Measurements from ENCODE around the gene SUV39H1.
"Not testable (repeated sequence)": the region's sequence is repeated elsewhere in the genome, so short reads cannot be mapped to it uniquely, and the experiment has no call there.

The SUV39H1 gene, protein sequence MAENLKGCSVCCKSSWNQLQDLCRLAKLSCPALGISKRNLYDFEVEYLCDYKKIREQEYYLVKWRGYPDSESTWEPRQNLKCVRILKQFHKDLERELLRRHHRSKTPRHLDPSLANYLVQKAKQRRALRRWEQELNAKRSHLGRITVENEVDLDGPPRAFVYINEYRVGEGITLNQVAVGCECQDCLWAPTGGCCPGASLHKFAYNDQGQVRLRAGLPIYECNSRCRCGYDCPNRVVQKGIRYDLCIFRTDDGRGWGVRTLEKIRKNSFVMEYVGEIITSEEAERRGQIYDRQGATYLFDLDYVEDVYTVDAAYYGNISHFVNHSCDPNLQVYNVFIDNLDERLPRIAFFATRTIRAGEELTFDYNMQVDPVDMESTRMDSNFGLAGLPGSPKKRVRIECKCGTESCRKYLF

DNA sequence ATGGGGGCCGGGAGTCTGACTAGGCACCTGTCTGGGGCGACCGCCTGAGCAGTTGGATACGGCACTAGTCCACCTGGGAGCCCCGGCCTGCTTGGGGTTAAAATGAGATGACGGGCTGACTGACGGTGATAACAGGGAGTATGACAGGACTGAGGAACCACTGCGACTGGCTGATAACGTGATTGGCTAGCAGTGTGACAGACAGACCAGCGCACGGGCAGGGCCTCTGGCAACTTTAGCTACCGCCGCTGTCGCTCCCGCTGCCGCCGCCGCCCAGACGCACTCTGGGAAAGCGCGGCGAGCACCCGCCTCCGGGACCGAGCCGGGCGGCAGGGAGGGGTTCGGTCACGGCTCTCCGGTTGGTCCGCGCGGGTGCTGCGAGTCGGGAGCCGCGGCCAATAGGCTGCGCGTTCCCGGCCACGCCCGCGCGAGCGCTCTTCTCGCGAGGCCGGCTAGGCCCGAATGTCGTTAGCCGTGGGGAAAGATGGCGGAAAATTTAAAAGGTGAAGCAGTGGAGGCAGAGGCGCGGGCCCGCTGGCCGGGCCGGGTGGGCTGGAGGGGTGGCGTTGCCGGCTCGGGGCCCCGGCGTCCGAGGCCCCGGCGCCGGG is at the start of gene SUV39H1:
SUV39H1 (plus strand) TSS at position 434 of the 608 bp plus-strand sequence; CDS start at position 485, 51 bp downstream.
- DNase-seq (ENCODE audit: low spot score) = peak; percentile 94

GRCh38 chrX:48648336-48648751 is 48.2 kb upstream of the SUV39H1 start:
- peak; percentile 51 for DNase-seq (ENCODE audit: low spot score)

- DNase-seq (ENCODE audit: low spot score) = no peak
Observed at GRCh38 chrX:48649102-48649501, 47.4 kb upstream of the SUV39H1 start.

DNA sequence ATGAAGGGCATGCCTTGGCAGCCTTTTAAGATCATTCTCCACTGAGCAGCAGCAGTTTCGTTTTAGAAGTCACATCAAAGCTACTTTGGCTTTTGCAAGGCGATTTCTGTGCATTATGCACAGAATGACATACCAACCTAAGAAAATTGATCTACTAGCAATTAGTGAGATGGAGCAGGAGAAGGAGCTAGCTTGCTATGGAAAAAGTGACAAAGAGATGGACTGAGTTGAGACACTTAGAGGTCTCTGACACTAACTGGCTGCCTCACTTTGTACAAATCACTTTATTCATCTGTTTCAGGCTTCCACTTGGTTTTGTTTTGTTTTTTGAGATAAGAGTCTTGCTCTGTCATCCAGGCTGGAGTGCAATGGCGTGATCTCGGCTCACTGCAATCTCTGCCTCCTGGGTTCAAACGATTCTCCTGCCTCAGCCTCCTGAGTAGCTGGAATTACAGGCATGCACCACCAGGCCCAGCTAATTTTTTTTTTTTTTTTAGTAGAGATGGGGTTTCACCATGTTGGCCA is 44.4 kb upstream of the SUV39H1 start:
- not testable (repeated sequence) for DNase-seq (ENCODE audit: low spot score)

DNA sequence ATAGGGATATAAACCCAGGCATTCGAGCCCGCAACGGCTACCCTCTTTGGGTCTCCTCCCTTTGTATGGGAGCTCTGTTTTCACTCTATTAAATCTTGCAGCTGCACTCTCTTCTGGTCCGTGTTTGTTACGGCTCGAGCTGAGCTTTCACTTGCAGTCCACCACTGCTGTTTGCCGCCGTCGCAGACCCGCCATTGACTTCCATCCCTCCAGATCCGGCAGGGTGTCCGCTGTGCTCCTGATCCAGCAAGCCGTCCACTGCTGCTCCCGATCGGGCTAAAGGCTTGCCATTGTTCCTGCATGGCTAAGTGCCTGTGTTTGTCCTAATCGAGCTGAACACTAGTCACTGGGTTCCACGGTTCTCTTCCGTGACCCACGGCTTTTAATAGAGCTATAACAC is 41.8 kb upstream of the SUV39H1 start:
- DNase-seq (ENCODE audit: low spot score) = not testable (repeated sequence)

- not testable (repeated sequence) for DNase-seq (ENCODE audit: low spot score)
Observed at GRCh38 chrX:48659686-48660085, 36.8 kb upstream of the SUV39H1 start.

DNA sequence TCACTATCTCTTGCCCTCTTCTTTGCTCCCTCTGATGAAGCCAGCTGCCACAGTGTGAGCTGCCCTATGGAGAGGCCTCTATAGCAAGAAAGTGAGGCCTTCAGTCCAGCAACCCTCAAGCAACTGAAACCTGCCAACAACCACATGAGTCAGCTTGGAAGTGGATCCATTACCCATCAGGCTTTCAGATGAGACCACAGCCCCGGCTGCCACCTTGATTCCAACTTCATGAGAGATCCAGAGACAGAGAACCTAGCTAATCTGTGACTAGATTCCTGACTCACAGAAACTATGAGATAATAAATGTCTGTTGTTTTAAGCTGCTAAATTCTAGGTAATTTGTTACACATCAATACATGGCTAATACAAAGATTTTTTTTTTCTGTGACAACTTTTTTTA is 33.3 kb upstream of the SUV39H1 start:
- DNase-seq (ENCODE audit: low spot score) = no peak

- DNase-seq (ENCODE audit: low spot score) = no peak
Observed at GRCh38 chrX:48664156-48664555, 32.4 kb upstream of the SUV39H1 start.

DNA sequence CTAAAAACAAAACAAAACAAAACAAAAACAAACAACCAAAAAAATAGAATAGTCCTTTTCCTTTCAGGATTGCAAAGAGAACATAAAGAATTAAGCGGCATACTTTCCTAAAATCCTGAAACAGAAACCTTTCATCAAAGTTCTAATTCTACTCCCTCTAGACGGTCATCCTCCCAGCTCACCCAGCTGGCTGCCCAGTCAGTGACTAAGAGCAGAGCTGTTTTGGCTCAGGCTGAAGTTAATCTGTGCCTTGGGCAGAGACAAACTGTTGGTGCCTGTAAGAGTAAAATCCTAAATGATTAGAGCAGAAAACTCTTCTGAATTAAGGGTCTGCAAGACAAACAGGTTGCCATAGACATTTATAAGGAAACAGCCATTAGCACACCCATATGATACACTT is 30.5 kb upstream of the SUV39H1 start:
- no peak for DNase-seq (ENCODE audit: low spot score)

DNA sequence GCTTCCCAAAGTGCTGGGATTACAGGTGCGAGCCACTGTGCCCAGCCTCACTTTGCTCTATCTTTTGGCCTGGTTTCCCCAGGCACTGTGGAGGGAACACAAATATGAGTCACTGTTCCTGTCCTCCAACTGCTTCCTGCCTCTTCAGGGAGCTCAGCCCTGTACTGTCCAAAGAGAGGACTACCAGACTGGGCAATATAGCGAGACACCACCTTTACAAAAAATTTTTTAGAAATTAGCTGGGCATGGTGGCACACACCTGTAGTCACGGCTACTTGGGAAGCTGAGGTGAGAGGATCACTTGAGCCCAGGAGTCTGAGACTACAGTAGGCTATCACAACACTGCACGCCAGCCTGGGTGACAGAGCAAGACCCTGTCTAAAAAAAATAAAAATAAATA is 29.9 kb upstream of the SUV39H1 start:
- DNase-seq (ENCODE audit: low spot score) = no peak

DNA sequence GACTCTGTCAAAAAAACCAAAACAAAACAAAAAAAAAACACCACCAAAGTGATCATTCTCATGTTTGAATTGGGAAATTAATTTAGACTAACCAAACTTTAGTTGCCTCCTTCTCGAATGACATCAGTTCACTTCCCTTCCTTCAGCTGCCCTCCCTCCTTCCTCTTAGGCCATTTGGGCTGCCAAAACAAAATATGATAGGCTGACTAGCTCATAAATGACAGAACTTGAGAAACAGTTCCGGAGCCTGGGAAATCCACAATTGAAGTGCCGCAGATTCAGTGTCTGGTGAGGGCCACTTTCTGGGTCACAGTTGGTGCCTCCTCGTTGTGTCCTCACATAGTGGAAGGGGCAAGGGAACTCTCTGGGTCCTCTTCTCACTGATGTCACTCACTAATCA is 29.0 kb upstream of the SUV39H1 start:
- DNase-seq (ENCODE audit: low spot score) = no peak

- not testable (repeated sequence) for DNase-seq (ENCODE audit: low spot score)
Observed at GRCh38 chrX:48668187-48668586, 28.3 kb upstream of the SUV39H1 start.

- peak; percentile 96 for DNase-seq (ENCODE audit: low spot score)
Observed at GRCh38 chrX:48676106-48676892, 20.2 kb upstream of the SUV39H1 start.

- no peak for DNase-seq (ENCODE audit: low spot score)
Observed at GRCh38 chrX:48676893-48677270, 19.7 kb upstream of the SUV39H1 start.

DNA sequence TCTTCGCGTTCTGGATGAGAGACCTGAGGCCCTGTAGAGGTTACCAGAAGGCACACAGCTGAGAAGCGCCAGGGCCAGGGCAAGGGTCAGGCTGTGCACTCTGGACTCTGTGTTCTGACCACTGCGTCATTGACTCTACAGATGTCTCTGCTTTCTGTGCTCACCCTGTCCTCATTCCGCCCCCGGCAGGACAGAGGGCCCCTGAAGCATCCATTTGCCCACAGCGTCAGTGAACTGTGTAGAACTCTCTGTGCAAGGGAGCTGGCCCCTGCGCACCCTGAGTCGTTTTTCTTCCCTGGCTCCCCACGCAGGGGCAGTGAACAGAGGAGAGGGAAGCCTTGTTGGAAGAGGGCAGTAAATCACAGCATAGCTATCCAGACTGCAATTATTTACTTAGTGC is 19.0 kb upstream of the SUV39H1 start:
- DNase-seq (ENCODE audit: low spot score) = no peak

- not testable (repeated sequence) for DNase-seq (ENCODE audit: low spot score)
Observed at GRCh38 chrX:48680467-48680866, 16.1 kb upstream of the SUV39H1 start.

DNA sequence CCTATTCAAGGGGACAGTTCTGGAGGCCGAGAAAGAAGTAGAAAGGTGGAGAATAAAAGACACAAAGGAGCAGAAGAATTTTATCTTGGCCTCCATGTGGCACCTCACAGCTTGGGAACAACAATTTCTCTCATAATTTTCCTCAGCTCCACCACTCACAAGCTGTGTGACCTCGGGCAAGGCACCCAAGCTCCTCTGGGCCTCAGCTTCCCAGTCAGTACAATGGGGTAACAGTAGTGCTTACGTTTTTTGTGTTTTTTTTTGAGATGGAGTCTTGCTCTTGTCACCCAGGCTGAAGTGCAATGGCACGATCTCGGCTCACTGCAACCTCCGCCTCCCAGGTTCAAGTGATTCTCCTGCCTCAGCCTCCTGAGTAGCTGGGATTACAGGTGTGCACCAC is 15.6 kb upstream of the SUV39H1 start:
- not testable (repeated sequence) for DNase-seq (ENCODE audit: low spot score)

GRCh38 chrX:48681539-48682183 is 14.9 kb upstream of the SUV39H1 start:
- no peak for DNase-seq (ENCODE audit: low spot score)

DNA sequence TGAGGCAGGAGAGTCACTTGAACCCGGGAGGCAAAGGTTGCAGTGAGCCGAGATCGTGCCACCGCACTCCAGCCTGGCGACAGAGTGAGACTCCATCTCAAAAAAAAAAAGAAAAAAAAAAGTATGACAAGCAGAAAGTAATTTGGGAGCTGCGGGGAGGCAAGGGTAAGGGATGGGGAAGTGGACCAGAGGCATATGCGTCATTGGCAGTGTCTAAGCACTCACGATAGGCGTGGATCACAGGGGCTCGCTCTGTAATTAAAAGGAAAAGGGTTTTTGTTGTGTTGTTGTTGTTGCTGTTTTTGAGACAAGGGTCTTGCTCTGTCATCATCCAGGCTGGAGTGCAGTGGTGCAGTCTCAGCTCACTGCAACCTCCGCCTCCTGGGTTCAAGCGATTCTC is 13.7 kb upstream of the SUV39H1 start:
- not testable (repeated sequence) for DNase-seq (ENCODE audit: low spot score)

- DNase-seq (ENCODE audit: low spot score) = no peak
Observed at GRCh38 chrX:48683411-48683982, 13.0 kb upstream of the SUV39H1 start, which contains the start of gene WAS. TSS of gene WAS (plus strand) at chrX:48683799. CDS start at chrX:48683854, 55 bp downstream.

- no peak for DNase-seq (ENCODE audit: low spot score)
Observed at GRCh38 chrX:48684134-48684533, 12.4 kb upstream of the SUV39H1 start.

Measured in D341Med (cell line).